Prostate gland (tissue), 2 donors: Measurements from ENCODE around the gene BAIAP2. TPM values are rescaled to one million over a fixed set of nuclear protein-coding genes. Genes with fewer than 3 reads are reported as not detected.
A peak's percentile ranks its signal among the peaks of the same experiment; 100 is the strongest.

Source experiments
- DNase-seq: peaks from one replicate; pipeline ENCODE4 v3.0.0-alpha.2; 2019; ENCODE audit warnings: low spot score
- H3K27ac ChIP-seq, 2 donors: fragments of 200-600 bp; sonication (generic); 2 replicates each; pipeline ENCODE4 v1.5.1; 2017 to 2019
- H3K27me3 ChIP-seq: fragments of 200-600 bp; sonication (generic); replicated peaks from 2 replicates; pipeline ENCODE4 v1.5.1; 2019; ENCODE audit not compliant: insufficient read depth
- H3K36me3 ChIP-seq, 2 donors: fragments of 200-600 bp; sonication (generic); 1 replicate in 1 of 2; 2 replicates in 1 of 2; pipeline versions ENCODE4 v1.5.1 to v1.8.1; 2017 to 2019
- H3K4me1 ChIP-seq: fragments of 200-600 bp; sonication (generic); replicated peaks from 2 replicates; pipeline ENCODE4 v1.5.1; 2019
- H3K4me3 ChIP-seq, 2 donors: fragments of 200-600 bp; sonication (generic); 2 replicates each; pipeline ENCODE4 v1.5.1; 2017 to 2019
- H3K9me3 ChIP-seq: fragments of 200-600 bp; sonication (generic); 2 replicates; pipeline ENCODE4 v1.5.1; 2017
- CTCF ChIP-seq, 4 experiments: fragments of 200-600 bp in 2 of 4; fragments of 450-650 bp in 2 of 4; sonication (generic) in 2 of 4; IDR thresholded peaks; 1 replicate in 3 of 4; 2 replicates in 1 of 4; pipeline ENCODE4 v1.5.1; 2016 to 2019; ENCODE audit warnings: antibody characterized with exemption in 4 of 4, mild to moderate bottlenecking in 2 of 4, moderate library complexity in 2 of 4
- POLR2A ChIP-seq: fragments of 450-650 bp; IDR thresholded peaks from one replicate; pipeline ENCODE4 v1.6.1; 2016; ENCODE audit warnings: antibody characterized with exemption, mild to moderate bottlenecking
- POLR2AphosphoS5 ChIP-seq: sonication (generic); formaldehyde crosslinking; IDR thresholded peaks from one replicate; pipeline ENCODE4 v1.6.1; 2017; ENCODE audit warnings: antibody characterized with exemption
- WGBS: methylation state at CpG from one replicate; pipeline ENCODE4 v1.1.5; 2018; 5-methylcytosine and 5-hydroxymethylcytosine counted together
- intact Hi-C: fragments of 100-400 bp; cut with DNase I; formaldehyde crosslinking; loops from one replicate; pipeline ENCODE4 v1.14.2; 2022
- total RNA-seq, 2 donors: library from RNA; depleted of rRNA; stranded (reverse); fragments of >200 nt; gene quantifications; one replicate each; pipeline ENCODE4 v1.1.0, GENCODE V29; 2016

The BAIAP2 gene
- total RNA-seq, 2 donors from 2014 or later = 125 to 148 TPM

- WGBS = 91% methylated on average over 43 of the region's 43 CpGs
- Histone ChIP-seq H3K27ac (no peak overlapping the region), H3K4me1 (no peaks in the 10 kb centered on the region), H3K27me3 (no peaks in the 10 kb centered on the region), H3K4me3 (no peak overlapping the region), H3K36me3 (no peaks in the 10 kb centered on the region), H3K9me3 (no peaks in the 10 kb centered on the region)
- intact Hi-C loops = no loop called here
- DNase-seq = no peak
- no peak for TF ChIP-seq POLR2A
- TF ChIP-seq POLR2AphosphoS5 = no peak
- no peak for TF ChIP-seq CTCF (IDR thresholded peaks at IDR 0.05)
Measured at GRCh38 chr17:81158688-81159590, 124.0 kb downstream of the BAIAP2 start.

GRCh38 chr17:81159611-81160265, 124.8 kb downstream of the BAIAP2 start:
- intact Hi-C loops = no loop called here
- DNase-seq = no peak
- no peak overlapping the region for H3K27ac ChIP-seq
- H3K27me3 ChIP-seq = no peaks in the 10 kb centered on the region
- TF ChIP-seq CTCF (IDR thresholded peaks at IDR 0.05) (no peak), POLR2AphosphoS5 (no peak), POLR2A (no peak)
- H3K4me3 ChIP-seq = peak overlapping the region in 1 of 2 donors; percentile 11
- H3K4me1 ChIP-seq = peaks cover 3% of the 10 kb centered on the region
- H3K9me3 ChIP-seq = no peaks in the 10 kb centered on the region
- WGBS = 78% methylated on average over 7 of the region's 25 CpGs
- H3K36me3 ChIP-seq = no peaks in the 10 kb centered on the region

GRCh38 chr17:81160306-81160705, 125.4 kb downstream of the BAIAP2 start:
- 50% methylated on average over 18 of the region's 28 CpGs for WGBS
- no peaks in the 10 kb centered on the region for H3K36me3 ChIP-seq
- no peak for DNase-seq
- H3K27ac ChIP-seq = no peak overlapping the region
- no peaks in the 10 kb centered on the region for H3K27me3 ChIP-seq
- intact Hi-C loops = no loop called here
- no peaks in the 10 kb centered on the region for H3K9me3 ChIP-seq
- H3K4me1 ChIP-seq = peaks cover 6% of the 10 kb centered on the region
- no peak for TF ChIP-seq POLR2A
- no peak for TF ChIP-seq POLR2AphosphoS5
- TF ChIP-seq CTCF (IDR thresholded peaks at IDR 0.05) = no peak
- peak overlapping the region in 1 of 2 donors; percentile 11 for H3K4me3 ChIP-seq

GRCh38 chr17:81160747-81161453, 125.9 kb downstream of the BAIAP2 start:
- intact Hi-C loops = no loop called here
- no peak overlapping the region for H3K27ac ChIP-seq

More at GRCh38 chr17:81160747-81161453, 125.9 kb downstream of the BAIAP2 start:
- no peak for DNase-seq
- 82% methylated on average over 31 of the region's 32 CpGs for WGBS
- Histone ChIP-seq H3K36me3 (no peaks in the 10 kb centered on the region), H3K9me3 (no peaks in the 10 kb centered on the region), H3K4me1 (peaks cover 10% of the 10 kb centered on the region), H3K4me3 (no peak overlapping the region), H3K27me3 (no peaks in the 10 kb centered on the region)
- TF ChIP-seq POLR2AphosphoS5 (no peak), CTCF (IDR thresholded peaks at IDR 0.05) (no peak), POLR2A (no peak)
